ENCODE data around the gene PRKD1.

The PRKD1 gene

DNA sequence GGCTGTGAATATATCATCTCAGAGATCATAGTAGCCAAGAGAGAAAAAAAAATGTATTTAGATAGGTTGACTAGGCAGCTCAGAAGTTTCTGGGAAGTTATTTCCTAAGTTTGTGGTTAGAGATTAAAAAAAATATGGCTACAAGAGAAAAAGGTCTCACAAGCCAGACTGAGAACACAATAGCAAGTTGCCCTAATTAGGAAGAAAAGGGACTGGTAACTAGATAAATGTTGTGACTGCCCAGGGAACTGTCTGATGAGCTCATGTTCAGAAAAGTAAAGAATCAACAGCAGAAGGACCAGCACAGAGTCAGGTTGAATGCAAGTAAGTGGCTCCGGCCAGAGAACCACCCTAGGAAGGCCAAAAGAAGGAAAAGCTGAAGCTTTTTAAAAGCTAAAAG is 256.6 kb downstream of the PRKD1 start:
- no peak for DNase-seq (ENCODE audit: low spot score)

GRCh38 chr14:29668201-29668600 is 259.4 kb downstream of the PRKD1 start:
- DNase-seq (ENCODE audit: low spot score) = peak; percentile 68

DNA sequence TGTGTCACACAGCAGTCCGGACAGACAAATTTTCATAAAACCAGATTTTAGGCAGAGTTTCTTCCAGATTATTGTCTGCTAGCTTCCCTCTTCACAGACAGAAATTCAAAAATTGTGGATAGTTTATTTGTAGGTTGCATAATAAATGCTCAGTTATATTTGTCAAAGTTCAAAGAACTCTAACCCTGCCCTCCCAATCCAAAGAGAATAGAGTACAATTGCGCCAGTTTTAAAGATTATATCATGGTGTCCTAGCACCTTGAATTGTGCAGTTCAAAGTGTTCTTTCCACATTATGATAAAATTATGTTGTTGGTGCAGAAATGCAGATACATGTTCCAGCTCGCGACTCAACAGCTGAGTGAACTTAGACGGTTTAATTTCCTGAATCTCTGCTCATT is 263.1 kb downstream of the PRKD1 start:
- no peak for DNase-seq (ENCODE audit: low spot score)

- DNase-seq (ENCODE audit: low spot score) = no peak
These were observed 264.3 kb downstream of the PRKD1 start for GRCh38 chr14:29663281-29663801.

GRCh38 chr14:29654901-29655550 is 272.6 kb downstream of the PRKD1 start:
- peak; percentile 63 for DNase-seq (ENCODE audit: low spot score)

- DNase-seq (ENCODE audit: low spot score) = no peak
These were observed 274.3 kb downstream of the PRKD1 start for GRCh38 chr14:29653303-29653702.

DNA sequence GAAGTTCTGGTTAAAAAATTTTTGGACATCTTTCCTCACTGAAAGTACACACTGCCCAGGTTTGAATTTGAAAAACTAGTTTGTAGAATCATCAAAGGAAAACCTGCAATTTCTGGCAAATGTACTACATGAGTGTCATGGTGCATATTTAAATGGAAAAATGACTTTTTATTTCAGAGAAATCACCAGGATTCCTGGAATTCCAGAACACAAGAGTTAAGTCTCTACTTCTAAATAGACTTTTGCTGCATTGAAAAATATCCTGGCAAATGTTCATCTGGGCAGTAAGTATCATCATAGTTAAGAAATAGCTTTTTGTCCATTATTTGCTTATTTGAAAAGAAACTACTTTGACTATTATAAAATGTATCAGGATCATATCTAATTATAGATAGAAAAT is 275.1 kb downstream of the PRKD1 start:
- DNase-seq (ENCODE audit: low spot score) = no peak

DNA sequence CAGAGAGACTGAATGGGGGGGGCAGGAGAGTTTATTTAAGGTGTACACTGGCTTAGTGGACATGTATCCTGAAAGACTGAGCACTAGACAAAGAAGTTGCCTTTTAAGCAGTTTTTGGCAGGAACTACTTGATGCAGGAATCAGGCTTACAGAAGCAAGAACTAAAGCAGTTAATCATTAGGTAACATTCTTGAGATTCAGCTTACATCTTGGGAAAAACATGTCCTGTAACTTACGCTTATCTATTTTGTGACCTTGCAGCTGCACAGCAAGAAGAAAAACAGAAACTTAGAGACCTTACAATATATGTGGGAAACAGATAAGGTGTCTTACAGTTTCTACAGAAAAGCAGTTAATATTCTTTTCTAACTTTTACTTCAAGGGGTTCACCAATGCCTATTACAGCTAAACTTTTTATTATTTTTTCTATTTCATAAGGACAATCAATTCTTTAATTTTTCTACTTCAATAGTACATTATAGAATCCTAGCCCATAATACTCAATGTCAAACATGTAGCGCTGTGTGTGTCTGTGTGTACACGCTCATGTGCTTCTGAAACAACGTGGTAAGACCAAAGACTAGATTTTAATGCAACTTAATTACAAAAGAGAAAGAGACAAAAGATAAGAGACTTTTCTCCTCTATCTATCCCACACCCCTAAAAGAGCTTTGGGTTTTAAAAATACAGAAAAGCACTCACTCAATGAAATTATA is 276.9 kb downstream of the PRKD1 start:
- no peak for DNase-seq (ENCODE audit: low spot score)

DNA sequence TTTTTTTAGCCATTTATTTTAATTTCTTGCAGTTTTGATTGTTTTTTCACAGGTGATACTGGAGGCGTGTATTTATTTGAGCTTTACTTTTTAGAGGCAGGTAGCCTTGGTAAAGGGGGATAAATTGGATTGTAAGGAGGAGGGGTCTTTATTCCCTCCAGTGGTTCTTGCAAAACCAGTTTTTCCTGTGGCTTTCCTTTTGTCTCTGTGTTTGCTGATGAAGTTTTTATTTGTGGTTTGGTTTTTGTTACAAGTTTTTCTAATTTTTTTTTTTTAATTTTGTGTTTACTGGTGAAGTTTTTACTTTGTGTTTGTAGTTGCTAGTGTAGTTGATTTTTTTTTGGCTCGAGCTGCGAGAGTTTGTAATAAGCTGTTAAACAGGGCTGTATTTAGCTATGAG is 278.5 kb downstream of the PRKD1 start:
- DNase-seq (ENCODE audit: low spot score) = no peak

DNA sequence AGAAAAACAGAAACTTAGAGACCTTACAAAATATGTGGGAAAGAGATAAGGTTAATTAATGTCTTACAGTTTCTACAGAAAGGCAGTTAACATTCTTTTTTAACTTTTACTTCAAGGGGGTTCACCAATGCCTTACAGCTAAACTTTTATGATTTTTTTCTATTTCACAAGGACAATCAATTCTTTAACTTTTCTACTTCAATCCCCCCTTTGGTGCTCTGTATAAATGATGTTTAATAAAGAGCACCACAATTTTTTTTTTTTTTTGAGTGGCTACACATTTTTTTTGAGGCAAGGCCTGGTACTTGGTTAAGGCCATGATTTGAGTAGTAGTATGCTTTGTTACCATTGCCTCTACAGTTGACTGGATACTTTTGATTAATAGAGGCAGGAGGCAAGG is 279.6 kb downstream of the PRKD1 start:
- no peak for DNase-seq (ENCODE audit: low spot score)

DNA sequence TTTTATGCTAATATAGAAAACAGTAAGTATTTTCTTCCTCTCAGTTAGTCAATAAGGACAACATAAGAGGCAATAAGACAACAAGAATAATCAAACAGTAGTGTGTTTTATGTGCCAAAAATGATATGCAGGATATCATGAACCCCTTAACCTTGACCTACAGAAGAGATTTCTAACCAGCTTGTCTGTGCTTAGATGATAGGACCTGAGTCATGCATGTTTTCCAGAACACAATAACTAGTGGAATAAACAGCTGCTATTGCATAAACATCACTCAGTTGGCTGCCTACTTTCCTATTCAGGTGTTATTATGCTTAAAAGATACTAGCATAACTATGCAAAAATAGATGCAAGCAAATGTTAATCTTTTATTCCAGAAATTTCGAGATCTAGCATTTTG is 282.5 kb downstream of the PRKD1 start:
- DNase-seq (ENCODE audit: low spot score) = no peak

DNA sequence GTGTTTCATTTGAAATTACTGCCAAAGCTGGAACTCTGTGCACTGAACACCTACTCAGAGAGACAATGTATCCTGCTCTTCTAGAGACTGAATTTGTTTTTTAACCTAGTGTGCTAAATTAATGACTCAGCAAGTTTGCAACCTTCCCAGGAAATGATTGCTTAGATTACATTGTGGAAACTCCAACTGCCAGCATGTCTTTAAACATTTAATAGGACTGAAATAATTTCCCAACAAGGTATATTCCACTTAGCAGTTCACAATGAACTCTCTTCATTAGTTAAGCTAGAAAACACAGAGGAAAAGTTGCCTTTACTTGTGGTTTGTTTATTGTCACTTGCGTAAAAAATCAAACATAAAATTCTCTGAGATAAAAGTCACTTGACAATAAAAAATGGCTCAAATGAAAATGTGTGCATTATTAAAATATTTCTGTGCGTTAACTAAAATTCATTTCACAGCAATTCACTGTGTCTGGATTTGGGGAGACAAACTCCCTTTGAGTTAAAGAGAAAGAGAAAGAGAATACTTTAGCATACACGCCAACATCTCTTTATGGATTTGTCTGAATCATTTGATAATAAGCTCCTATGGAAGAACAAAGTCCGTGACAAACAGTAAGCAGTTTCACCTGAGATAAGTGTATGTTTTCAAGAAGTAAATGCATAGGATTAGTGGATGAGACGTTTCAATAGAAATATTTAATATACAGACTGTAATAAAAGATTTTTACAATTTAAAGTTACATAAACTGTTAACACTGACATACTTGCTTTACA is 284.0 kb downstream of the PRKD1 start:
- no peak for DNase-seq (ENCODE audit: low spot score)

- DNase-seq (ENCODE audit: low spot score) = peak; percentile 23
These were observed 290.2 kb downstream of the PRKD1 start for GRCh38 chr14:29637411-29637810.

DNA sequence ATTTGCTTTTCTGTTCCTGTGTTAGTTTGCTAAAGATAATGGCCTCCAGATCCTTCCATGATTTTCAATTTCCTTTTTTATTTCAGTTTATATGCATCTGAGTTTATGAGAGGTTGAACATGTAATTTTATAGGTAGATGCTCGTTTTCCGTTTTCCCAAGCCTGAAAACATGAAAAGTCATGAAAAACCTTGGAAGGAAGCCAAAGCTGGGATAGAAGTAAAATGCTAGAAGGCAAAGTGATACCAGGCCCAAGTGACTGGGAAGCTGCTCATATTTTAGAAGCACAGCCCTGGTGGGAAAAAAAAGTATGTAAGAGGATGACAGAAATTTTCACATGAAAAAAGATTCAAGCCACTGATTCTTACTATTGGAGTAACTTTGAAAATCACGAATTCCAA is 290.8 kb downstream of the PRKD1 start:
- no peak for DNase-seq (ENCODE audit: low spot score)

DNA sequence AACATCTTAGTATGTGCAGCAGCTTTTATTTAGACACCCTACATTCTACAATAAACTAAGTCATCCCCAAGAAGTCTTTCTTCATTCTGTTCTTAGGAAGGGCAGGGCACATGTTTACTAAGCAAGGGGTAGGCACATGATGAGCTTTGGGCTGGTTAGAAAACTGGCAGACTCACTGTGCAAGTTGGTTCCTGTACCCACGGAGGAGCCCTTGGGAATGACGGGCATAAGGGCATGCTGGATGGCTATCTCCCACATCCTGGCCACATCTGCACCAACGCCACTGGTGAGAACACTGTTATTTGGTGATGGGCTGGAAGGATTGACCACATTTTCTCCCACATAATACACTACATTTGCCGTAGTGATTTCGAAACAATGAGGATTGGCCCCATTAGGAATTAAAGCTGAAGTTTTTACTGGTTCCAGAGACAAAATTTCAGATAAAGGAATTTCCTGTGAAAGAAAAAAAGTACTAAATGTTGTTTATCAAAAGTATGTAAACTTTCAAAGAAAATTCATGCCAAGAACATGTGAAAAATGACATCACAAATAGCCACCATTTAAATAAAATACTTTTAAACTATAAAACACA is 297.0 kb downstream of the PRKD1 start:
- DNase-seq (ENCODE audit: low spot score) = no peak

- no peak for DNase-seq (ENCODE audit: low spot score)
These were observed 297.8 kb downstream of the PRKD1 start for GRCh38 chr14:29629839-29630238.

DNA sequence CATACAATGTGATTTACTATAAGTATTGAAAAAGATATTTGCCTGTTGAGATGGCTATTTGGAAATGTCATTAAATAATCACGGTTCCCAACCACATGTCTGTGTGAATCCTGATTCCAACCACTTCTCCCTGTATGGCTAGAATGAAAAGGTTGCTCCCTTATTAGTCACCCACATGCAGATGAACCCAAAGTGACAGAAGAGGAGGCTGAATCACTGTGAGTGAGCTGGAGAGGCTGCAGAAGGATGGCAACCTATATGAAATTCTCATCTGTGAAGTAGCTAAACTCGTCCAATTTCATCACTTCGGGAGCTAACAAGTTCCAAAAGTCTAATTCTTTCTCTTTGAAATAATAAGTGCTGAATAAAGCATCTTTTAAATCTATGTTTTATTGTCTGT is 300.5 kb downstream of the PRKD1 start:
- DNase-seq (ENCODE audit: low spot score) = no peak

- no peak for DNase-seq (ENCODE audit: low spot score)
These were observed 309.2 kb downstream of the PRKD1 start for GRCh38 chr14:29618323-29619067.

GRCh38 chr14:29616922-29617321 is 310.7 kb downstream of the PRKD1 start:
- no peak for DNase-seq (ENCODE audit: low spot score)

- DNase-seq (ENCODE audit: low spot score) = no peak
These were observed 318.8 kb downstream of the PRKD1 start for GRCh38 chr14:29608861-29609260.

- no peak for DNase-seq (ENCODE audit: low spot score)
These were observed 320.5 kb downstream of the PRKD1 start for GRCh38 chr14:29607169-29607568.

DNA sequence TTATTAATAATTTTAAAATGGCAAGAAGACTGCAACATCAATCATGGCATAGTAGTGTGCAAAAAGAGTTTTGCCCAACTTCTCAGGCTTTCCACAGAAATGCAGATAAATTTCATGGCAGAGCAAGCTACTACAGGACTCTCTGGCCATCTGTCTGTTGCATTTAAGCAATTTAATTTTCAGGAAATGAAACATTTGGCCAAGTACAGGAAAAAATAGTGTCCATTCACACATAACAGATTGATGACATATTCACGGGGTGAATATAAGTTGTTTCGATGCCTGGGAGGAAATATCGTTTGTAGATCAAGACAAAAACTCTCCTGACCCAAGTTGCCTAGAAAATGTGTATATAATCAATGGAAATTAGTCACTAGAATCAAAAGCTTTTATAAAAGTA is 324.0 kb downstream of the PRKD1 start:
- DNase-seq (ENCODE audit: low spot score) = no peak

Data from COLO829 (cell line).